K562 (cell line): ENCODE measurements around the gene ABCB4. TPM values are rescaled to one million over a fixed set of nuclear protein-coding genes. Genes with fewer than 3 reads are reported as not detected.

Experiments used
- ATAC-seq: fragments of 200-7000 bp; cut with Tn5 transposase; 3 replicates; pipeline ENCODE4 v1.9.1; 2020; ENCODE audit warnings: moderate library complexity
- BruUV-seq: library from RNA; stranded (reverse); fragments of 400-500 nt; replicated peaks from 2 replicates; lab custom pipeline; 2021; lab: Mats Ljungman, UMichigan
- CTCF ChIA-PET: fragments of 300-600 bp; formaldehyde crosslinking; extraction: SDS; loops from one replicate; lab custom pipeline; 2021; ENCODE audit warnings: low intra/inter-chr PET ratio; lab: Yijun Ruan, JAX
- POLR2A ChIA-PET: fragments of 300-600, 350-650 bp; sonication (Branson Sonifier 250); formaldehyde crosslinking; extraction: SDS; loops from one replicate; lab custom pipeline; 2021; ENCODE audit warnings: antibody characterized with exemption, inconsistent platforms; lab: Yijun Ruan, JAX
- DNase-seq, 4 experiments: peaks; one replicate each; pipeline versions ENCODE4 v3.0.0 to v3.0.0-alpha.2; 2011 to 2018; ENCODE audit warnings: low spot score in 3 of 4, mixed read lengths in 3 of 4; ENCODE audit errors: extremely low read depth in 1 of 4
- FAIRE-seq: peaks from 2 replicates; lab custom pipeline; 2011; peaks lifted over from hg19 to GRCh38; lab: Jason Lieb, UNC
- H2AFZ ChIP-seq: 2 replicates; pipeline ENCODE4 v1.6.0; 2011; ENCODE audit warnings: low read depth, low read length, control low read depth, inconsistent platforms
- H3K27ac ChIP-seq: fragments of 200-600 bp; 3 replicates; pipeline ENCODE4 v1.8.0; 2011; ENCODE audit warnings: low read depth, mild to moderate bottlenecking, control low read depth, inconsistent platforms, low read length, moderate library complexity, mixed read lengths; ENCODE audit errors: extremely low read depth
- H3K27me3 ChIP-seq, 2 experiments: fragments of 300-600 bp in 1 of 2; 2 replicates in 1 of 2; 3 replicates in 1 of 2; pipeline versions ENCODE4 v1.6.0 to v1.8.0; 2011; ENCODE audit warnings: inconsistent platforms in 2 of 2, low read length in 2 of 2, mild to moderate bottlenecking in 1 of 2, mixed read lengths in 1 of 2, moderate library complexity in 1 of 2; ENCODE audit not compliant: control insufficient read depth in 2 of 2, insufficient read depth in 2 of 2
- H3K36me3 ChIP-seq: fragments of 300-600 bp; 3 replicates; pipeline ENCODE4 v1.8.0; 2011; ENCODE audit warnings: mild to moderate bottlenecking, low read length, inconsistent platforms; ENCODE audit not compliant: control insufficient read depth, insufficient read depth
- H3K4me1 ChIP-seq, 2 experiments: fragments of 200-600 bp in 1 of 2; replicated peaks in 1 of 2; 2 replicates in 1 of 2; 3 replicates in 1 of 2; pipeline versions ENCODE4 v1.5.1 to v1.8.0; 2011; ENCODE audit warnings: inconsistent platforms in 2 of 2, low read length in 2 of 2, mild to moderate bottlenecking in 1 of 2, mixed read lengths in 1 of 2, moderate library complexity in 1 of 2; ENCODE audit not compliant: control insufficient read depth in 2 of 2, insufficient read depth in 2 of 2
- H3K4me2 ChIP-seq: 2 replicates; pipeline ENCODE4 v1.6.1; 2011; ENCODE audit warnings: low read length, control low read depth, inconsistent platforms, mixed read lengths; ENCODE audit not compliant: insufficient read depth
- H3K4me3 ChIP-seq: fragments of 200-600 bp; sonication (generic), shearing (Covaris generic); 2 replicates; pipeline ENCODE4 v1.5.1; 2016; ENCODE audit warnings: control low read depth, inconsistent platforms
- H3K79me2 ChIP-seq: fragments of 200-600 bp; 3 replicates; pipeline ENCODE4 v1.8.0; 2011; ENCODE audit warnings: low read length, inconsistent platforms; ENCODE audit not compliant: control insufficient read depth, insufficient read depth
- H3K9ac ChIP-seq, 2 experiments: 2 replicates each; pipeline versions ENCODE4 v1.6.0 to v1.6.1; 2011; ENCODE audit warnings: low read depth in 2 of 2, low read length in 2 of 2, control low read depth in 1 of 2, inconsistent platforms in 1 of 2, mild to moderate bottlenecking in 1 of 2, mixed read lengths in 1 of 2; ENCODE audit not compliant: insufficient read depth in 1 of 2
- H3K9me1 ChIP-seq: one replicate; pipeline ENCODE4 v1.6.0; 2011; ENCODE audit warnings: inconsistent platforms, mild to moderate bottlenecking, low read length, moderate library complexity; ENCODE audit not compliant: control insufficient read depth, insufficient read depth
- H3K9me3 ChIP-seq: replicated peaks from 2 replicates; pipeline ENCODE4 v1.5.1; 2011; ENCODE audit warnings: low read depth, low read length, inconsistent platforms; ENCODE audit not compliant: control insufficient read depth, insufficient read depth
- H4K20me1 ChIP-seq: replicated peaks from 2 replicates; pipeline ENCODE4 v1.6.1; 2011; ENCODE audit warnings: low read length, inconsistent platforms, mixed read lengths; ENCODE audit not compliant: control insufficient read depth, insufficient read depth
- BHLHE40 ChIP-seq: IDR thresholded peaks from 2 replicates; pipeline ENCODE4 v1.6.1; 2011; ENCODE audit warnings: low read length, improper control_type of control experiment
- CEBPZ ChIP-seq: fragments of 150-350 bp; IDR thresholded peaks from 2 replicates; pipeline ENCODE4 v1.6.1; 2014; ENCODE audit warnings: low read depth, mild to moderate bottlenecking, low read length, borderline replicate concordance
- EP300 ChIP-seq: IDR thresholded peaks from 2 replicates; pipeline ENCODE4 v1.6.1; 2012; ENCODE audit warnings: low read length, improper control_type of control experiment
- MTA2 ChIP-seq: fragments of 450-650 bp; IDR thresholded peaks from 2 replicates; pipeline ENCODE4 v1.6.1; 2016; ENCODE audit warnings: low read depth
- NFE2L1 ChIP-seq: fragments of 450-650 bp; IDR thresholded peaks from 2 replicates; pipeline ENCODE4 v1.6.1; 2016; ENCODE audit warnings: missing genetic modification characterization, low read depth, mild to moderate bottlenecking, missing compliant biosample characterization, moderate library complexity, borderline replicate concordance
- NR3C1 ChIP-seq: sonication (generic); formaldehyde crosslinking; IDR thresholded peaks from 2 replicates; pipeline ENCODE4 v1.8.1; 2022; ENCODE audit warnings: missing genetic modification reagents
- NRF1 ChIP-seq, 2 experiments: fragments of 450-650 bp; IDR thresholded peaks in 1 of 2; conservative IDR thresholded peaks in 1 of 2; 2 replicates each; pipeline ENCODE4 v1.6.1; 2014; ENCODE audit warnings: mild to moderate bottlenecking in 2 of 2
- PCBP2 ChIP-seq: fragments of 200-400 bp; formaldehyde crosslinking; IDR thresholded peaks from 2 replicates; pipeline ENCODE4 v1.6.1; 2018; ENCODE audit warnings: low read length, low read depth, mild to moderate bottlenecking, moderate library complexity; ENCODE audit not compliant: poor library complexity, severe bottlenecking
- RBM15 ChIP-seq: fragments of 200-400 bp; formaldehyde crosslinking; IDR thresholded peaks from 2 replicates; pipeline ENCODE4 v1.6.1; 2018; ENCODE audit warnings: mild to moderate bottlenecking, low read length, moderate library complexity; ENCODE audit not compliant: insufficient read depth
- RBM22 ChIP-seq: fragments of 200-400 bp; formaldehyde crosslinking; IDR thresholded peaks from 2 replicates; pipeline ENCODE4 v1.6.1; 2018; ENCODE audit warnings: low read length, low read depth; ENCODE audit not compliant: poor library complexity, severe bottlenecking
- RBM25 ChIP-seq: fragments of 200-400 bp; formaldehyde crosslinking; IDR thresholded peaks from 2 replicates; pipeline ENCODE4 v1.6.1; 2018; ENCODE audit warnings: low read length, low read depth, moderate library complexity; ENCODE audit not compliant: severe bottlenecking
- RCOR1 ChIP-seq, 2 experiments: IDR thresholded peaks; 2 replicates each; pipeline ENCODE4 v1.6.1; 2012; ENCODE audit warnings: low read depth in 2 of 2, low read length in 2 of 2, borderline replicate concordance in 1 of 2, improper control_type of control experiment in 1 of 2
- SETDB1 ChIP-seq: IDR thresholded peaks from one replicate; pipeline ENCODE4 v1.6.1; 2012; ENCODE audit warnings: low read length, control low read depth, inconsistent platforms
- SRSF1 ChIP-seq: fragments of 200-400 bp; formaldehyde crosslinking; IDR thresholded peaks from 2 replicates; pipeline ENCODE4 v1.6.1; 2017; ENCODE audit warnings: mild to moderate bottlenecking, low read depth, low read length, moderate library complexity
- SUPT5H ChIP-seq: fragments of 450-650 bp; IDR thresholded peaks from 2 replicates; pipeline ENCODE4 v1.6.1; 2016
- ZFP36 ChIP-seq: fragments of 150-350 bp; IDR thresholded peaks from 2 replicates; pipeline ENCODE4 v1.6.1; 2018; ENCODE audit warnings: low read length, low read depth; ENCODE audit not compliant: partially characterized antibody
- ZKSCAN1 ChIP-seq: fragments of 150-350 bp; IDR thresholded peaks from 2 replicates; pipeline ENCODE4 v1.6.1; 2016; ENCODE audit warnings: low read depth, low read length
- ZNF121 ChIP-seq: sonication (generic); formaldehyde crosslinking; conservative IDR thresholded peaks from 2 replicates; pipeline ENCODE4 v1.8.0; 2022; ENCODE audit warnings: missing genetic modification reagents
- ZNF197 ChIP-seq: fragments of 200-800 bp; sonication (Bioruptor generic); IDR thresholded peaks from 2 replicates; pipeline ENCODE4 v1.6.1; 2016; ENCODE audit warnings: low read depth, missing genetic modification characterization, missing compliant biosample characterization
- ZNF212 ChIP-seq: fragments of 450-650 bp; formaldehyde crosslinking; IDR thresholded peaks from 2 replicates; pipeline ENCODE4 v1.4.0; 2020; ENCODE audit warnings: mild to moderate bottlenecking
- ZNF263 ChIP-seq: sonication (generic); formaldehyde crosslinking; IDR thresholded peaks from 2 replicates; pipeline ENCODE4 v1.8.0; 2022; ENCODE audit warnings: mild to moderate bottlenecking, missing genetic modification reagents, borderline replicate concordance
- WGBS: fragments of 100-300 bp; shearing (Covaris generic); methylation state at CpG from one replicate; pipeline ENCODE4 v1.1.6; 2016; ENCODE audit warnings: low coverage, mixed read lengths; ENCODE audit not compliant: insufficient coverage; ENCODE audit errors: missing lambda C conversion rate; 5-methylcytosine and 5-hydroxymethylcytosine counted together
- in situ Hi-C: fragments of 300-500 bp; cut with MboI; formaldehyde crosslinking; loops from 4 replicates; pipeline ENCODE4 v1.15.0; 2018; ENCODE audit warnings: inconsistent platforms, mixed read lengths
- intact Hi-C: fragments of 100-400 bp; cut with micrococcal nuclease; formaldehyde crosslinking; loops from 2 replicates; pipeline ENCODE4 v1.14.2; 2022
- polyA plus RNA-seq, 8 experiments: library from polyadenylated mRNA; depleted of rRNA in 4 of 8; stranded (reverse) in 5 of 8; unstranded in 3 of 8; fragments of >200 nt; fragmentation: Nextera tagmentation in 2 of 8; fragmentation: Illumina TruSeq in 1 of 8; extraction: Ambion mirVana in 2 of 8; extraction: Trizol in 1 of 8; gene quantifications; 2 replicates each; pipeline versions ENCODE4 v1.2.1 to v1.2.3, GENCODE V29; 2011 to 2014; ENCODE audit warnings: inconsistent platforms in 1 of 8, missing spikeins in 1 of 8
- total RNA-seq, 7 experiments: library from RNA; depleted of rRNA in 6 of 7; stranded (reverse); fragments of >200 nt in 6 of 7; fragmentation: Illumina TruSeq in 2 of 7; extraction: Trizol in 2 of 7; gene quantifications; 2 replicates each; pipeline versions ENCODE4 v1.2.1 to v1.2.3, GENCODE V29; 2011 to 2021; ENCODE audit warnings: low replicate concordance in 1 of 7

The ABCB4 gene
- total and polyA plus RNA-seq, 9 of the 15 experiments (the other 6 are each of a cell fraction or from before 2014, with no cell fraction given) = 0.06 to 0.73 (median 0.40) TPM

- TF ChIP-seq ZNF197 (CRISPR knock-in tag) (no peak), ZNF121 (CRISPR knock-in tag) (no peak), MTA2 (no peak), PCBP2 (no peak), RBM22 (no peak), CEBPZ (no peak)
These were observed 24.8 kb downstream of the ABCB4 start (continued) for GRCh38 chr7:87450706-87451105.

GRCh38 chr7:87448388-87448787 is 27.1 kb downstream of the ABCB4 start:
- Histone ChIP-seq H3K27ac (no peak overlapping the region), H3K27me3 (no peaks in the 10 kb centered on the region), H2AFZ (no peak overlapping the region), H3K9ac (no peak overlapping the region), H3K4me1 (no peaks in the 10 kb centered on the region), H3K4me3 (no peak overlapping the region), H3K79me2 (no peaks in the 10 kb centered on the region), H3K9me3 (no peaks in the 10 kb centered on the region), H4K20me1 (no peaks in the 10 kb centered on the region), H3K4me2 (no peak overlapping the region), H3K9me1 (no peaks in the 10 kb centered on the region), H3K36me3 (no peaks in the 10 kb centered on the region)
- WGBS = 8% methylated on average over 7 of the region's 7 CpGs
- in situ Hi-C loops (no loop called here), intact Hi-C loops (loop anchor here (10.0 kb wide), 1 partner anchor 704 kb away; no protein-coding TSS in a partner anchor)
- no peak for FAIRE-seq
- POLR2A ChIA-PET = interaction anchor here (0.6 to 0.7 kb wide), 2 partner anchors 16 to 601 kb away, joined by 3 read pairs; no protein-coding TSS in a partner anchor
- no peak for ATAC-seq
- no peak for DNase-seq
- BruUV-seq = no TSS peak
- CTCF ChIA-PET = no interaction called here
- TF ChIP-seq ZNF263 (CRISPR knock-in tag) (no peak), SETDB1 (no peak), ZFP36 (no peak), NFE2L1 (tag) (no peak), SUPT5H (no peak), BHLHE40 (no peak), EP300 (no peak), RBM25 (no peak), ZKSCAN1 (no peak), NR3C1 (CRISPR knock-in tag) (no peak), SRSF1 (no peak), RBM15 (no peak), NRF1 (conservative IDR thresholded peaks at IDR 0.05 in 1 of 2, IDR thresholded peaks at IDR 0.05 in 1 of 2) (no peak), RCOR1 (IDR thresholded peaks at IDR 0.05; ENCODE audit: borderline replicate concordance in 1 of 2, low read depth in 2 of 2, low read length in 2 of 2) (no peak), ZNF212 (CRISPR knock-in tag) (no peak)
